Neuronal stem cell (in vitro differentiated cells): ENCODE results near the gene TMEM255B.

Experiments used
- DNase-seq: peaks from one replicate; pipeline ENCODE4 v3.0.0-alpha.2; 2013; ENCODE audit warnings: low spot score
- H2AFZ ChIP-seq: one replicate; pipeline ENCODE4 v1.6.1; 2013; ENCODE audit warnings: mild to moderate bottlenecking, low read length, inconsistent platforms
- H2AK5ac ChIP-seq: 2 replicates; pipeline ENCODE4 v1.6.1; 2013; ENCODE audit warnings: low read depth, mild to moderate bottlenecking, inconsistent platforms, low read length, moderate library complexity, mixed read lengths
- H2BK120ac ChIP-seq: 2 replicates; pipeline ENCODE4 v1.6.1; 2013; ENCODE audit warnings: low read depth, mild to moderate bottlenecking, inconsistent platforms, low read length, moderate library complexity, mixed read lengths
- H2BK12ac ChIP-seq: one replicate; pipeline ENCODE4 v1.6.1; 2013; ENCODE audit warnings: low read length, inconsistent platforms
- H2BK15ac ChIP-seq: 2 replicates; pipeline ENCODE4 v1.6.1; 2013; ENCODE audit warnings: mild to moderate bottlenecking, low read length, inconsistent platforms, mixed read lengths
- H2BK5ac ChIP-seq: one replicate; pipeline ENCODE4 v1.6.1; 2013; ENCODE audit warnings: inconsistent platforms, mild to moderate bottlenecking, low read length, moderate library complexity
- H3K14ac ChIP-seq: one replicate; pipeline ENCODE4 v1.6.1; 2013; ENCODE audit warnings: low read length, inconsistent platforms
- H3K18ac ChIP-seq: 2 replicates; pipeline ENCODE4 v1.6.1; 2013; ENCODE audit warnings: low read length, inconsistent platforms
- H3K23ac ChIP-seq: 2 replicates; pipeline ENCODE4 v1.6.1; 2013; ENCODE audit warnings: low read depth, mild to moderate bottlenecking, mixed read lengths, low read length, inconsistent platforms; ENCODE audit not compliant: poor library complexity
- H3K27ac ChIP-seq: replicated peaks from 3 replicates; pipeline ENCODE4 v1.5.1; 2013; ENCODE audit warnings: low read length, inconsistent platforms
- H3K27me3 ChIP-seq, 3 experiments: 2 replicates each; pipeline ENCODE4 v1.6.1; 2013; ENCODE audit warnings: low read length in 3 of 3, mild to moderate bottlenecking in 2 of 3, inconsistent platforms in 1 of 3, low read depth in 1 of 3, mixed read lengths in 1 of 3, moderate library complexity in 1 of 3; ENCODE audit not compliant: control insufficient read depth in 3 of 3, insufficient read depth in 3 of 3
- H3K36me3 ChIP-seq, 2 donors: replicated peaks in 1 of 2; 2 replicates each; pipeline ENCODE4 v1.6.1; 2013; ENCODE audit warnings: low read length in 2 of 2; ENCODE audit not compliant: control insufficient read depth in 2 of 2, insufficient read depth in 2 of 2
- H3K4ac ChIP-seq: 2 replicates; pipeline ENCODE4 v1.6.1; 2013; ENCODE audit warnings: inconsistent platforms, mild to moderate bottlenecking, low read length, moderate library complexity
- H3K4me1 ChIP-seq, 2 donors: 1 replicate in 1 of 2; 2 replicates in 1 of 2; pipeline ENCODE4 v1.6.1; 2013; ENCODE audit warnings: low read length in 2 of 2, low read depth in 1 of 2; ENCODE audit not compliant: control insufficient read depth in 2 of 2, insufficient read depth in 1 of 2
- H3K4me2 ChIP-seq: one replicate; pipeline ENCODE4 v1.6.1; 2013; ENCODE audit warnings: mild to moderate bottlenecking, low read length, inconsistent platforms; ENCODE audit not compliant: insufficient read depth, poor library complexity, severe bottlenecking
- H3K4me3 ChIP-seq, 2 donors: 2 replicates each; pipeline ENCODE4 v1.5.1; 2013; ENCODE audit warnings: low read length in 2 of 2, mild to moderate bottlenecking in 2 of 2, inconsistent platforms in 1 of 2, moderate library complexity in 1 of 2
- H3K79me1 ChIP-seq: one replicate; pipeline ENCODE4 v1.6.1; 2013; ENCODE audit warnings: low read depth, mild to moderate bottlenecking, inconsistent platforms, low read length, moderate library complexity
- H3K9ac ChIP-seq: one replicate; pipeline ENCODE4 v1.6.1; 2013; ENCODE audit warnings: mild to moderate bottlenecking, low read depth, low read length, inconsistent platforms; ENCODE audit not compliant: poor library complexity
- H3K9me3 ChIP-seq, 2 donors: replicated peaks in 1 of 2; 2 replicates each; pipeline versions ENCODE3 to v1.6.1; 2013; ENCODE audit warnings: low read length in 2 of 2, mild to moderate bottlenecking in 2 of 2, inconsistent platforms in 1 of 2, low read depth in 1 of 2, mixed read lengths in 1 of 2, moderate library complexity in 1 of 2; ENCODE audit not compliant: control insufficient read depth in 2 of 2, insufficient read depth in 1 of 2
- H4K8ac ChIP-seq: one replicate; pipeline ENCODE4 v1.6.1; 2013; ENCODE audit warnings: low read depth, mild to moderate bottlenecking, inconsistent platforms, low read length, moderate library complexity
- H4K91ac ChIP-seq: one replicate; pipeline ENCODE4 v1.6.1; 2013; ENCODE audit warnings: low read length, low read depth, mild to moderate bottlenecking, inconsistent platforms; ENCODE audit not compliant: poor library complexity
- WGBS, 2 donors: extraction: QIAGEN DNeasy Blood & Tissue Kit; methylation state at CpG; one replicate each; pipeline ENCODE4 v1.1.7; 2013; ENCODE audit warnings: missing lambda C conversion rate in 2 of 2, mixed read lengths in 1 of 2; ENCODE audit not compliant: insufficient read length in 2 of 2, insufficient replicate concordance in 1 of 2; ENCODE audit errors: extremely low coverage in 2 of 2; 5-methylcytosine and 5-hydroxymethylcytosine counted together

The TMEM255B gene

DNA sequence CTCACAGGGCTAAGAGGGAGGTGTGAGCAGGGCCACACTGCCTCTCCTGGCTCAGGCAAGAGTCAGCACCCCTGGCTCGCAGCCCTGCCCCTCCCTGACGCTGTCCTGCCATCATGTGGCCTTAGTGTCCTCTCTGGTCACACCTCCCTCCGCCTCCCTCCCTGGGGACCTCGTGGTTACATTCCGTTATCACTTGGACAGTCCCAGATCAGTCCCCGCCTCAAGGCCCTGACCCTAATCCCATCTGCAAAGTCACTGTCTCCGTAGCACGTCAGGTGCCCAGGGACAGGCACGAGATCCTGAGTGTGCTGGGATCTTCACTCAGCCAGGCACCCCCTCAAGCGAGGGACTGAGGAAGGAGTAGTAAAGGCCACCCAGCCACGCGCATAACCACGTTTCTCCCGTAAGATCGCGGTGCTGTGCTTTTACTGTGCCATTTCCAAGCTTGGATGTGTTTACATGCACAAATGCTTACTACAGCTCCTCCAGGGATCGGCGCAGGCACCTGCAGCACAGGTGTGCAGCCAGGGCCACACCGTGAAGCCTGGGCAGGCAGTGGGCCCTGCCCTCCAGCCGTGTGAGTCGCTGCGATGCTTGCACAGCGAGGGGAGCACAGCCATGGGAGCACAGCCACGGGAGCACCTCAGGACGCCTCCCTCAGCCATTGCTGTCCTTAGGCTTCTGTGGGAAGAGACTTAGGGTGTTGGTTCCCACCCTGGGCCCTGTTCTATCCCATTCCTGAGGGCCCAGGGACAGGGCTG lies 10.7 kb upstream of the TMEM255B start:
- WGBS, 2 donors, result no CpG with 5 or more reads among the region's 25 CpGs
- Histone ChIP-seq H3K18ac (peak overlapping the region; percentile 70), H2BK5ac (no peak overlapping the region), H3K27ac (no peak overlapping the region), H4K8ac (no peak overlapping the region), H3K27me3 (peaks cover 0 to 12% (median 5%) of the 10 kb centered on the region in 3 experiments), H2AK5ac (peak overlapping the region; percentile 74), H3K4me1 (peaks cover 0 to 7% of the 10 kb centered on the region in 2 donors), H4K91ac (peak overlapping the region; percentile 17), H3K79me1 (peaks cover 2% of the 10 kb centered on the region), H3K4me2 (no peak overlapping the region), H3K14ac (no peak overlapping the region), H3K9me3 (peaks cover 9 to 10% of the 10 kb centered on the region in 2 donors), H3K36me3 (peaks cover 0 to 6% of the 10 kb centered on the region in 2 donors), H3K4ac (no peak overlapping the region), H3K23ac (peak overlapping the region; percentile 39), H2BK15ac (no peak overlapping the region), H3K4me3 (no peak overlapping the region), H2AFZ (no peak overlapping the region), H3K9ac (no peak overlapping the region), H2BK12ac (no peak overlapping the region), H2BK120ac (no peak overlapping the region)
- DNase-seq, result no peak

DNA sequence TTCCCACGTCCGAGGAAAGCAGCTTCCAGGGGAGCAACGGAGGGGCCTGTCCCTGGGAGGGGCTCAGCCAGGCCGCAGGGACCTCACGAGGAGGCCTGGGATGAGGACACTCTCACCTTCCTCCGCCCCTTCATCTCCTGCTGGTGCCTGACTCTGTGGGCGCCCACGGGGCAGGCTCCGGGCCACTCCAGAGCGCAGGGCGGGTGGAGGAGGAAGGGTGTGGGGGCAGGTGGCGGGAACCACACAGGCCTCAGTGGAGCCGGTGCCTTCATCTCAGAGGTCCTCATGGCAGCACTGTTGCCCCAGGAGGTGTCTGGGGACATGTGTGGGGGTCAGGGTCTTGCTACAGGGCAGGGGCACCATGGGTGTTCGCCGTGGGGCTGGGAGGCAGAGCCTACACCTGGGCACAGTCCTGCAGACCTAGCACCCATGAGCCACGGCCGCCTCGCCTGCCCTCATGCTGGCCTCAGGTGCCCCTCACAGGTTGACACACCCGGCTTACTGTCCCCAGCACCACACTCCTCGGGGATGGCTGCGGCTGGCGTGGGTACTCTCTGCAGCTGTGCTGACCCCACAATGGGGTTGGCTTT lies 10.1 kb upstream of the TMEM255B start:
- Histone ChIP-seq H4K91ac (peak overlapping the region; percentile 17), H2BK15ac (no peak overlapping the region), H3K18ac (peak overlapping the region; percentile 77), H3K4me3 (no peak overlapping the region), H3K79me1 (peaks cover under 1% of the 10 kb centered on the region), H3K36me3 (peaks cover 0 to 6% of the 10 kb centered on the region in 2 donors), H3K4ac (no peak overlapping the region), H3K9ac (peak overlapping the region; percentile 35), H3K9me3 (peaks cover 9 to 12% of the 10 kb centered on the region in 2 donors), H4K8ac (no peak overlapping the region), H3K27ac (no peak overlapping the region), H2BK12ac (no peak overlapping the region), H3K4me1 (peaks cover 0 to 5% of the 10 kb centered on the region in 2 donors), H2AK5ac (peak overlapping the region; percentile 74), H2BK5ac (peak overlapping the region; percentile 3), H2AFZ (no peak overlapping the region), H2BK120ac (no peak overlapping the region), H3K27me3 (peaks cover 0 to 12% (median 5%) of the 10 kb centered on the region in 3 experiments), H3K14ac (no peak overlapping the region), H3K4me2 (no peak overlapping the region), H3K23ac (peak overlapping the region; percentile 39)
- WGBS, 2 donors, result no CpG with 5 or more reads among the region's 22 CpGs
- no peak for DNase-seq

DNA sequence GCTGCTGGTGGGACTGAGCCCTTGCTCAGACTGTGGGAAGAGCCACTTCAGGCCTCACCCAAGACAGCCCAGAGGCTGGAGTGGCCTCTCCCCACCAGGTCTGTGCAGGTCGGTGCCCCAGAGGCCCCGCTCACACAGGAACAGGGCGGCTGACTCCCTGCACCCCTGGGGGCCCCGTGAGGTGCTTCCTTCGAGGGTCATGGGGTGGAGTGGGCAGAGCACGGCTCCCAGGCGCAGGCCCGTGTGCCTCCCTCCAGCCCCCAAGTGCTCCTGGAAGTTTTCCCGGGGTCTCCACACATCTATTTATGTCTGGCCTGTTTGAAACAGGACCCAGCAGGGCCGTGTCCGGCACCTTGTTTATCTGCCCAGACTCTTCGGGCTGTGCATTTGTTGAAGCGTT lies 9.5 kb upstream of the TMEM255B start:
- no peak overlapping the region for H3K27ac ChIP-seq
- WGBS, 2 donors, result no CpG with 5 or more reads among the region's 13 CpGs
- peak overlapping the region; percentile 35 for H3K9ac ChIP-seq
- peak overlapping the region; percentile 29 for H3K23ac ChIP-seq
- no peak overlapping the region for H3K4me2 ChIP-seq
- peaks cover 0 to 12% (median 5%) of the 10 kb centered on the region in 3 experiments for H3K27me3 ChIP-seq
- H4K91ac ChIP-seq, result no peak overlapping the region
- H3K18ac ChIP-seq, result peak overlapping the region; percentile 77
- H3K4me3 ChIP-seq, result no peak overlapping the region
- H2AFZ ChIP-seq, result no peak overlapping the region
- H3K36me3 ChIP-seq, result peaks cover 0 to 6% of the 10 kb centered on the region in 2 donors
- no peak overlapping the region for H2BK120ac ChIP-seq
- no peak for DNase-seq
- no peaks in the 10 kb centered on the region for H3K79me1 ChIP-seq
- no peak overlapping the region for H3K4ac ChIP-seq
- H2BK12ac ChIP-seq, result no peak overlapping the region
- H3K4me1 ChIP-seq, result peaks cover 0 to 5% of the 10 kb centered on the region in 2 donors
- peaks cover 9 to 12% of the 10 kb centered on the region in 2 donors for H3K9me3 ChIP-seq
- H4K8ac ChIP-seq, result no peak overlapping the region
- H2BK15ac ChIP-seq, result no peak overlapping the region
- H2BK5ac ChIP-seq, result peak overlapping the region; percentile 3
- no peak overlapping the region for H3K14ac ChIP-seq
- no peak overlapping the region for H2AK5ac ChIP-seq

DNA sequence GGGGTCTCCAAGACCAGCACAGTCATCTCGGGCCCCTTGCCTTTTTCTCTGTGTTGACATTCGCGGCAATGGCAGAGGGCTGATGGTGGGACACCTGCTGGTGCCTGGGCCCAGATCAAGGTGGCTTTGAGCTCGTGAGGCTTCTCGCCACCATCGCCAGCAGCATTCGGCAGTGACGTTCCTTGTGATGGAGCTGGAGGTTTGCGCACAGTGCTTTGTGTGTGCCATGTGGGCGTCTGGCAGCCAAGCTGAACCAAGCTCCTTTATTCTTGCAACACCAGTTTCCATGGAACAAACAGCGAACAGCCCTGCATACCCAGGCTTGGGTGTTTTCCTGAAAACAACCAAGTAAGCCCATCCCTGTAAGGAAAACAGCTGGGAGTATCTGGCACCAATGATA lies 9.1 kb upstream of the TMEM255B start:
- H4K8ac ChIP-seq, result no peak overlapping the region
- no CpG with 5 or more reads among the region's 11 CpGs for WGBS, 2 donors
- no peak overlapping the region for H2AK5ac ChIP-seq
- H3K27me3 ChIP-seq, result peaks cover 0 to 15% (median 5%) of the 10 kb centered on the region in 3 experiments
- no peak overlapping the region for H2BK12ac ChIP-seq
- peaks cover 9 to 12% of the 10 kb centered on the region in 2 donors for H3K9me3 ChIP-seq
- no peak overlapping the region for H3K23ac ChIP-seq
- H3K4me2 ChIP-seq, result no peak overlapping the region
- H3K4ac ChIP-seq, result no peak overlapping the region
- H3K4me1 ChIP-seq, result peaks cover 0 to 5% of the 10 kb centered on the region in 2 donors
- H3K9ac ChIP-seq, result no peak overlapping the region
- peak overlapping the region; percentile 24 for H3K18ac ChIP-seq
- no peak overlapping the region for H3K14ac ChIP-seq
- no peak overlapping the region for H2AFZ ChIP-seq
- no peak overlapping the region for H4K91ac ChIP-seq
- no peak overlapping the region for H3K27ac ChIP-seq
- H2BK120ac ChIP-seq, result no peak overlapping the region
- H2BK5ac ChIP-seq, result peak overlapping the region; percentile 3
- H3K4me3 ChIP-seq, result no peak overlapping the region
- H3K79me1 ChIP-seq, result no peaks in the 10 kb centered on the region
- H2BK15ac ChIP-seq, result no peak overlapping the region
- DNase-seq, result no peak
- H3K36me3 ChIP-seq, result peaks cover 0 to 6% of the 10 kb centered on the region in 2 donors
